GM12878 (cell line): ENCODE results near the gene AP3S2. TPM values are rescaled to one million over a fixed set of nuclear protein-coding genes. Genes with fewer than 3 reads are reported as not detected.

Experiments
- ATAC-seq: fragments of 200-7000 bp; cut with Tn5 transposase; 3 replicates; pipeline ENCODE4 v1.9.1; 2020; ENCODE audit warnings: mild to moderate bottlenecking, moderate library complexity
- BruUV-seq: library from RNA; stranded (reverse); fragments of 400-500 nt; replicated peaks from 2 replicates; lab custom pipeline; 2021; lab: Mats Ljungman, UMichigan
- CTCF ChIA-PET: fragments of 300-600 bp; sonication (Branson Sonifier 250); formaldehyde crosslinking; extraction: SDS; loops from one replicate; lab custom pipeline; 2021; ENCODE audit warnings: inconsistent platforms; lab: Yijun Ruan, JAX
- POLR2A ChIA-PET: fragments of 350-600 bp; formaldehyde crosslinking; extraction: SDS; loops from one replicate; lab custom pipeline; 2021; ENCODE audit warnings: inconsistent platforms; lab: Charles Lee
- RAD21 ChIA-PET: fragments of 300-600 bp; sonication (Branson Sonifier 250); formaldehyde crosslinking; loops from one replicate; lab custom pipeline; 2023; ENCODE audit warnings: antibody characterized with exemption; ENCODE audit not compliant: unreplicated experiment; lab: Charles Lee
- SMC1A ChIA-PET: fragments of 300-600 bp; sonication (Branson Sonifier 250); formaldehyde crosslinking; loops from one replicate; lab custom pipeline; 2023; ENCODE audit not compliant: unreplicated experiment, uncharacterized antibody; lab: Charles Lee
- DNase-seq: peaks from one replicate; pipeline ENCODE4 v3.0.0-alpha.2; 2011; ENCODE audit warnings: low read depth, low spot score
- FAIRE-seq: peaks from 3 replicates; lab custom pipeline; 2011; peaks lifted over from hg19 to GRCh38; lab: Jason Lieb, UNC
- H2AFZ ChIP-seq: 2 replicates; pipeline ENCODE4 v1.6.0; 2011; ENCODE audit warnings: low read depth, low read length, control low read depth; ENCODE audit not compliant: control insufficient read depth
- H3K27ac ChIP-seq: 2 replicates; pipeline ENCODE4 v1.5.1; 2011; ENCODE audit warnings: control low read depth; ENCODE audit not compliant: control insufficient read depth, insufficient read depth
- H3K27me3 ChIP-seq, 2 experiments: replicated peaks in 1 of 2; 2 replicates each; pipeline versions ENCODE4 v1.6.0 to v1.6.1; 2011; ENCODE audit warnings: low read length in 1 of 2; ENCODE audit not compliant: control insufficient read depth in 2 of 2, insufficient read depth in 2 of 2
- H3K36me3 ChIP-seq, 2 experiments: 2 replicates each; pipeline ENCODE4 v1.5.1; 2011; ENCODE audit warnings: low read length in 1 of 2; ENCODE audit not compliant: control insufficient read depth in 2 of 2, insufficient read depth in 2 of 2
- H3K4me1 ChIP-seq: 2 replicates; pipeline ENCODE4 v1.6.1; 2011; ENCODE audit warnings: mild to moderate bottlenecking, low read length, moderate library complexity, mixed read lengths; ENCODE audit not compliant: control insufficient read depth, insufficient read depth
- H3K4me2 ChIP-seq: 2 replicates; pipeline ENCODE4 v1.6.0; 2011; ENCODE audit warnings: control low read depth; ENCODE audit not compliant: control insufficient read depth, insufficient read depth
- H3K4me3 ChIP-seq: fragments of 200-600 bp; sonication (generic); 2 replicates; pipeline ENCODE4 v1.5.1; 2016
- H3K79me2 ChIP-seq: 2 replicates; pipeline ENCODE4 v1.6.0; 2011; ENCODE audit warnings: low read length; ENCODE audit not compliant: control insufficient read depth, insufficient read depth
- H3K9ac ChIP-seq: 2 replicates; pipeline ENCODE4 v1.8.0; 2011; ENCODE audit warnings: low read length, control low read depth, mixed read lengths; ENCODE audit not compliant: control insufficient read depth, insufficient read depth
- H3K9me3 ChIP-seq: replicated peaks from 3 replicates; pipeline ENCODE4 v1.5.1; 2011; ENCODE audit warnings: mild to moderate bottlenecking, low read length; ENCODE audit not compliant: control insufficient read depth, insufficient read depth
- H4K20me1 ChIP-seq: 2 replicates; pipeline ENCODE4 v1.6.0; 2011; ENCODE audit not compliant: control insufficient read depth, insufficient read depth
- ASH2L ChIP-seq: fragments of 300-600, 200-600 bp; sonication (generic); IDR thresholded peaks from 2 replicates; pipeline ENCODE4 v1.6.1; 2017; ENCODE audit warnings: low read depth, mild to moderate bottlenecking, borderline replicate concordance
- BHLHE40 ChIP-seq, 2 experiments: fragments of 450-650 bp in 1 of 2; IDR thresholded peaks; 2 replicates each; pipeline ENCODE4 v1.6.1; 2011 to 2017; ENCODE audit warnings: low read depth in 2 of 2, borderline replicate concordance in 1 of 2, improper control_type of control experiment in 1 of 2, low read length in 1 of 2, mild to moderate bottlenecking in 1 of 2
- JUNB ChIP-seq: IDR thresholded peaks from 2 replicates; pipeline ENCODE4 v1.6.1; 2016; ENCODE audit warnings: antibody characterized with exemption, mild to moderate bottlenecking
- KDM1A ChIP-seq: fragments of 200-600 bp; sonication (generic); IDR thresholded peaks from 2 replicates; pipeline ENCODE4 v1.6.1; 2016; ENCODE audit warnings: borderline replicate concordance
- MAX ChIP-seq: IDR thresholded peaks from 2 replicates; pipeline ENCODE4 v1.6.1; 2012; ENCODE audit warnings: low read depth, low read length, improper control_type of control experiment
- RELB ChIP-seq: fragments of 450-650 bp; IDR thresholded peaks from 2 replicates; pipeline ENCODE4 v1.6.1; 2017; ENCODE audit warnings: low read depth, mild to moderate bottlenecking, moderate library complexity
- SPI1 ChIP-seq: IDR thresholded peaks from 2 replicates; pipeline ENCODE4 v1.6.1; 2011; ENCODE audit warnings: low read depth, mild to moderate bottlenecking, low read length, moderate library complexity, borderline replicate concordance; ENCODE audit not compliant: insufficient read depth
- USF2 ChIP-seq: IDR thresholded peaks from 2 replicates; pipeline ENCODE4 v1.6.1; 2011; ENCODE audit warnings: low read depth, low read length, improper control_type of control experiment, borderline replicate concordance
- ZNF687 ChIP-seq: fragments of 450-650 bp; IDR thresholded peaks from 2 replicates; pipeline ENCODE4 v1.6.1; 2017; ENCODE audit warnings: mild to moderate bottlenecking, moderate library complexity
- WGBS: methylation state at CpG from one replicate; pipeline ENCODE4 v1.1.6; 2016; ENCODE audit warnings: low lambda C conversion rate; ENCODE audit not compliant: insufficient replicate concordance, insufficient coverage; ENCODE audit errors: missing lambda C conversion rate; 5-methylcytosine and 5-hydroxymethylcytosine counted together
- in situ Hi-C: fragments of 300-500 bp; cut with MboI; formaldehyde crosslinking; loops from 9 replicates; pipeline ENCODE4 v1.14.3; 2018; ENCODE audit warnings: mixed read lengths
- intact Hi-C: fragments of 100-400 bp; cut with micrococcal nuclease; formaldehyde crosslinking; loops from one replicate; pipeline ENCODE4 v1.14.2; 2022; ENCODE audit not compliant: unreplicated experiment
- polyA plus RNA-seq, 11 experiments: library from polyadenylated mRNA; depleted of rRNA in 4 of 11; unstranded in 6 of 11; stranded (reverse) in 5 of 11; fragments of >200 nt; fragmentation: Nextera tagmentation in 4 of 11; fragmentation: Illumina TruSeq in 1 of 11; extraction: Ambion mirVana in 4 of 11; extraction: Trizol in 1 of 11; gene quantifications; 1 replicate in 1 of 11; 2 replicates in 10 of 11; pipeline versions ENCODE4 v1.2.1 to v1.2.3, GENCODE V29; 2011 to 2016; ENCODE audit warnings: inconsistent platforms in 2 of 11, missing spikeins in 2 of 11, low read depth in 1 of 11
- total RNA-seq, 4 experiments: library from RNA; depleted of rRNA in 3 of 4; stranded (reverse); fragments of >200 nt in 3 of 4; fragmentation: Illumina TruSeq in 1 of 4; extraction: Trizol in 1 of 4; gene quantifications; 2 replicates each; pipeline versions ENCODE4 v1.2.1 to v1.2.3, GENCODE V29; 2013 to 2021
- TF ChIP-seq, protein P1 (sequence below): fragments of 450-650 bp; formaldehyde crosslinking; IDR thresholded peaks from 2 replicates; pipeline ENCODE4 v1.4.0; 2022; ENCODE audit warnings: mild to moderate bottlenecking, moderate library complexity

AP3S2 gene
- total and polyA plus RNA-seq, 10 of the 15 experiments (the other 5 are each of a cell fraction or from before 2014, with no cell fraction given) = 10.0 to 43.6 (median 26.0) TPM

- DNase-seq = no peak
- Histone ChIP-seq H3K9me3 (no peaks in the 10 kb centered on the region), H3K4me3 (no peak overlapping the region), H3K9ac (no peak overlapping the region), H4K20me1 (no peaks in the 10 kb centered on the region), H2AFZ (no peak overlapping the region), H3K4me2 (no peak overlapping the region), H3K27me3 (no peaks in the 10 kb centered on the region), H3K27ac (no peak overlapping the region), H3K36me3 (no peaks in the 10 kb centered on the region), H3K4me1 (no peaks in the 10 kb centered on the region), H3K79me2 (no peaks in the 10 kb centered on the region)
- no peak for FAIRE-seq
- RAD21 ChIA-PET = interaction anchor here (0.8 kb wide), 1 partner anchor 14 kb away, joined by 4 read pairs; no protein-coding TSS in a partner anchor
- in situ Hi-C loops = no loop called here
- POLR2A ChIA-PET = interaction anchor here (0.7 kb wide), 1 partner anchor 14 kb away, joined by 3 read pairs; no protein-coding TSS in a partner anchor
- 43% methylated on average over 5 of the region's 5 CpGs for WGBS
- ATAC-seq = no peak
- BruUV-seq = no TSS peak
- SMC1A ChIA-PET = interaction anchor here (1.0 to 1.5 kb wide), 2 partner anchors 11 to 13 kb away, joined by 3 read pairs; no protein-coding TSS in a partner anchor
- CTCF ChIA-PET = interaction anchor here (0.9 to 1.3 kb wide), 4 partner anchors 12 to 80 kb away, joined by 3 to 6 read pairs (median 4); no protein-coding TSS in a partner anchor
- TF ChIP-seq BHLHE40 (IDR thresholded peaks at IDR 0.05; ENCODE audit: borderline replicate concordance in 1 of 2, low read depth in 2 of 2, low read length in 1 of 2) (no peak), ZNF687 (no peak), ASH2L (no peak), USF2 (no peak), KDM1A (no peak), MAX (no peak), SPI1 (no peak), JUNB (no peak), RELB (no peak)
- TF ChIP-seq, protein P1, sequence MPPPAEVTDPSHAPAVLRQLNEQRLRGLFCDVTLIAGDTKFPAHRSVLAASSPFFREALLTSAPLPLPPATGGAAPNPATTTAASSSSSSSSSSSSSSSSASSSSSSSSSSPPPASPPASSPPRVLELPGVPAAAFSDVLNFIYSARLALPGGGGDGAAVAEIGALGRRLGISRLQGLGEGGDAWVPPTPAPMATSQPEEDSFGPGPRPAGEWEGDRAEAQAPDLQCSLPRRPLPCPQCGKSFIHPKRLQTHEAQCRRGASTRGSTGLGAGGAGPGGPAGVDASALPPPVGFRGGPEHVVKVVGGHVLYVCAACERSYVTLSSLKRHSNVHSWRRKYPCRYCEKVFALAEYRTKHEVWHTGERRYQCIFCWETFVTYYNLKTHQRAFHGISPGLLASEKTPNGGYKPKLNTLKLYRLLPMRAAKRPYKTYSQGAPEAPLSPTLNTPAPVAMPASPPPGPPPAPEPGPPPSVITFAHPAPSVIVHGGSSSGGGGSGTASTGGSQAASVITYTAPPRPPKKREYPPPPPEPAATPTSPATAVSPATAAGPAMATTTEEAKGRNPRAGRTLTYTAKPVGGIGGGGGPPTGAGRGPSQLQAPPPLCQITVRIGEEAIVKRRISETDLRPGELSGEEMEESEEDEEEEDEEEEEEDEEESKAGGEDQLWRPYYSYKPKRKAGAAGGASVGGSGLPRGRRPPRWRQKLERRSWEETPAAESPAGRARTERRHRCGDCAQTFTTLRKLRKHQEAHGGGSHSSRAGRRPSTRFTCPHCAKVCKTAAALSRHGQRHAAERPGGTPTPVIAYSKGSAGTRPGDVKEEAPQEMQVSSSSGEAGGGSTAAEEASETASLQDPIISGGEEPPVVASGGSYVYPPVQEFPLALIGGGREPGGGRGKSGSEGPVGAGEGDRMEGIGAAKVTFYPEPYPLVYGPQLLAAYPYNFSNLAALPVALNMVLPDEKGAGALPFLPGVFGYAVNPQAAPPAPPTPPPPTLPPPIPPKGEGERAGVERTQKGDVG = no peak
- intact Hi-C loops = no loop called here
These were observed 99.1 kb downstream of the AP3S2 start for GRCh38 chr15:89794627-89795241.
